ENCODE data around the gene PRC1. TPM values are rescaled to one million over a fixed set of nuclear protein-coding genes. Genes with fewer than 3 reads are reported as not detected.

The PRC1 gene
- total RNA-seq, 4 donors from 2014 or later = 8.1 to 58.0 (median 23.7) TPM

DNA sequence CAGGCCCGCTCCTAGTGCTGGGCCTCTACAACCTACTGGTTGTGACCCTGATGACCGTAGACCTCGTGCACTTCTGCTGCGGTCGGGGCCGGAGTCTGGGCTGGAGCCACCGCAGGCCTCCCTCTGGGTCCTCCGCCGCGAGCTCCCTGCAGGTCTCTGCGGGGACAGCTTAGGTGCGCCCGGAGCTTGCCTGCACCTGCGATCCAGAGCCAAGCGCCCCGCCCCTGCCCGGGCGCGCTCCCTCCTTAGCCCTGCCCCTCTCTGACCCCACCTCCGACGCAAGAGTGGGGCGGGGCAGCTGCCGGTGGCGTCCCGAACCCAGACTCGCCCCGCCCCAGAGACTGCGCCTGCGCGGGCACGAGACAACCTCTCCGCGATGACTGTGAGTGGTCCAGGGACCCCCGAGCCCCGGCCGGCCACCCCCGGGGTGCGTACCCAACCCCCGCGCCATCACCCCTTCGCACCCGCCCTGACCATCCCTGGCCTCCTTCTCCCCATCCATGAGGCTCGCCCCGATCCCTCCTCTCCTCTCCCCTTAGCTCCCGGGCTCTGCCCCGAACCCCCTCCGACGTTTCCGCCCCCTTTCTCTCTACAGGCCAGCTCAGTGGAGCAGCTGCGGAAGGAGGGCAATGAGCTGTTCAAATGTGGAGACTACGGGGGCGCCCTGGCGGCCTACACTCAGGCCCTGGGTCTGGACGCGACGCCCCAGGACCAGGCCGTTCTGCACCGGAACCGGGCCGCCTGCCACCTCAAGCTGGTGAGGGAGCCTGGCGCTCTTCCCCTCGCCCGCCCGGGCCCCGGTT, 59.2 kb downstream of the PRC1 start, which contains the start of gene UNC45A:
Gene UNC45A (plus strand): TSS at position 337 of the 803 bp plus-strand sequence. CDS start 40 bp downstream, at position 377.
- peaks cover 18 to 49% (median 37%) of the 10 kb centered on the region in 4 donors for H3K4me1 ChIP-seq
- no peak for TF ChIP-seq EP300 (IDR thresholded peaks at IDR 0.05; ENCODE audit: low read depth)
- TF ChIP-seq POLR2AphosphoS5 (IDR thresholded peaks at IDR 0.05) = peak; percentile 84 to 93 (median 91)
- peak; percentile 94 for TF ChIP-seq POLR2A (IDR thresholded peaks at IDR 0.05)
- TF ChIP-seq, protein P1, sequence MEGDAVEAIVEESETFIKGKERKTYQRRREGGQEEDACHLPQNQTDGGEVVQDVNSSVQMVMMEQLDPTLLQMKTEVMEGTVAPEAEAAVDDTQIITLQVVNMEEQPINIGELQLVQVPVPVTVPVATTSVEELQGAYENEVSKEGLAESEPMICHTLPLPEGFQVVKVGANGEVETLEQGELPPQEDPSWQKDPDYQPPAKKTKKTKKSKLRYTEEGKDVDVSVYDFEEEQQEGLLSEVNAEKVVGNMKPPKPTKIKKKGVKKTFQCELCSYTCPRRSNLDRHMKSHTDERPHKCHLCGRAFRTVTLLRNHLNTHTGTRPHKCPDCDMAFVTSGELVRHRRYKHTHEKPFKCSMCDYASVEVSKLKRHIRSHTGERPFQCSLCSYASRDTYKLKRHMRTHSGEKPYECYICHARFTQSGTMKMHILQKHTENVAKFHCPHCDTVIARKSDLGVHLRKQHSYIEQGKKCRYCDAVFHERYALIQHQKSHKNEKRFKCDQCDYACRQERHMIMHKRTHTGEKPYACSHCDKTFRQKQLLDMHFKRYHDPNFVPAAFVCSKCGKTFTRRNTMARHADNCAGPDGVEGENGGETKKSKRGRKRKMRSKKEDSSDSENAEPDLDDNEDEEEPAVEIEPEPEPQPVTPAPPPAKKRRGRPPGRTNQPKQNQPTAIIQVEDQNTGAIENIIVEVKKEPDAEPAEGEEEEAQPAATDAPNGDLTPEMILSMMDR (IDR thresholded peaks at IDR 0.05) = no peak
- intact Hi-C loops (cut with DNase I; ENCODE audit: low total_unique reads) (no loop called here), in situ Hi-C loops (cut with MboI; ENCODE audit: low pct_ligation_motif_present in 1 of 4, low pct_unique_long_range_greater_than_20kb in 1 of 4, low sequenced_read_pairs in 3 of 4) (no loop called here)
- no peaks in the 10 kb centered on the region for H3K9me3 ChIP-seq
- H3K27ac ChIP-seq = peak within 1 kb of the TSS; percentile 84 to 91 (median 90)
- DNase-seq = peak; percentile 97
- no peaks in the 10 kb centered on the region for H3K27me3 ChIP-seq
- 1% methylated on average over 48 of the region's 65 CpGs; no CpG with 5 or more reads in 1 of the 2 donors for WGBS, 2 donors (ENCODE audit: low coverage in 1 of 2)
- H3K4me3 ChIP-seq = peak within 1 kb of the TSS; percentile 53 to 87 (median 58)
- peaks cover 0 to 14% (median 6%) of the 10 kb centered on the region in 4 donors for H3K36me3 ChIP-seq

DNA sequence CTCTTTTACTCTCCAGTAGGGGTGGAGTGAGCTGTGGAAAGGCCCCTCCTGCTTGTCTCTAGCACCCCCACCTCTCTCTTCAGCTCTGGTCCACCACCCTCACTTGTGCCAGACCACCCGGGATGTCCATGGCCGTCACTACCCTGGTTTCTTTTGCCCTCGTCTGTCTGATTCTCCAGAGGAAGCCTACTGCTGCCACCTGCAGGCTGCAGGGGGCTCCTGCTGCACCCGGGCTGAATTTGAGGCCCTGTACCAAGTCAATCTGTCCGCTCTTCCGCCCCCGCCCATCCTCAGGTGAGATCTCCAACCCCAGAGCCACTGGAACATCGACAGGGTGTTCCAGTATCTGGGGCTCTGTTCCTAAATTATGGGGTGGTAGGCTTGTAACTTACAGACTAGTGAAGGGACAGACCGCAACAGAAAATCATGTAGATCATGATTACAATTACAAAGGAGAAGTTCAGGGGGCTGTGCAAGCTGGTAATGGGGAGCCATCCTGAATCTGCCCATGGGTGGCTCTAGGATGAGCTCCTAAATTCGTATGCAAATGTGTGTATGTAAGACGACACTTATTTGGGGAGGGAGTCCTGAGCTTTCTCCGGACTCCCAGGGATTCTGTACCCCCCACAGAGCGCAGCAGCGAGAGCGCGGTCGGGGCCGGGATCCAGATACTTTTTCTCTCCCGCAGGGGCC, 59.9 kb downstream of the PRC1 start:
- 1 to 20% methylated on average over 1 to 17 of the region's 19 CpGs for WGBS, 2 donors (ENCODE audit: low coverage in 1 of 2)
- Histone ChIP-seq H3K4me3 (peak overlapping the region; percentile 53 to 87 (median 58)), H3K27me3 (no peaks in the 10 kb centered on the region), H3K9me3 (no peaks in the 10 kb centered on the region), H3K4me1 (peaks cover 18 to 51% (median 38%) of the 10 kb centered on the region in 4 donors), H3K36me3 (peaks cover 0 to 7% (median 3%) of the 10 kb centered on the region in 4 donors), H3K27ac (peak overlapping the region; percentile 84 to 91 (median 90))
- intact Hi-C loops (cut with DNase I; ENCODE audit: low total_unique reads) (no loop called here), in situ Hi-C loops (cut with MboI; ENCODE audit: low pct_ligation_motif_present in 1 of 4, low pct_unique_long_range_greater_than_20kb in 1 of 4, low sequenced_read_pairs in 3 of 4) (no loop called here)
- peak; percentile 93 for DNase-seq
- TF ChIP-seq, protein P1 (IDR thresholded peaks at IDR 0.05) = peak; percentile 78 to 91 (median 88)
- TF ChIP-seq POLR2A (IDR thresholded peaks at IDR 0.05) = no peak

DNA sequence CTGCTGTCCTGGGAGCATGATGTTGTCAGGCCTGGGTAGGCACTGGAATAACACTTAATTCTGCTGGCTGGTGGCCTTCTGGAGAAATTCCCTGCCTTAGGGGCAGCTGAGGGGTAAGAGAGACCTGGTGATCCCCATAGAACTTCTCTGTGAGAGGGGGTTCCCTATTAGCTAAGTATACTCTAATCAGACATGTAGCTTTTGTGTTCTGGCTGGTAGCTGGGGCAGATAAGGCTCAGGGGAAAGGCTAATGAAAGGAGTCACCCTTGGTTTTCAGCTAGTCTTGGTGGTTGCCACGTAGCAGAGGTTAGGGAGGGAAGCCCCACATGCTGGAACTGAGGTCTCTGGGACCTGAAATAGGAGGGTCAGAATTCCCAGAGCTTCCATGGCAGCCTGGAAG, 61.0 kb downstream of the PRC1 start:
- DNase-seq = no peak
- 42% methylated on average over 1 of the region's 1 CpG; no CpG with 5 or more reads in 1 of the 2 donors for WGBS, 2 donors (ENCODE audit: low coverage in 1 of 2)
- no peak overlapping the region for H3K4me3 ChIP-seq
- H3K9me3 ChIP-seq = no peaks in the 10 kb centered on the region
- H3K27me3 ChIP-seq = no peaks in the 10 kb centered on the region
- peaks cover 18 to 59% (median 41%) of the 10 kb centered on the region in 4 donors for H3K4me1 ChIP-seq
- TF ChIP-seq POLR2AphosphoS5 (IDR thresholded peaks at IDR 0.05) (no peak), POLR2A (IDR thresholded peaks at IDR 0.05) (no peak), EP300 (IDR thresholded peaks at IDR 0.05; ENCODE audit: low read depth) (no peak)
- TF ChIP-seq, protein P1 (IDR thresholded peaks at IDR 0.05) = no peak
- intact Hi-C loops (cut with DNase I; ENCODE audit: low total_unique reads) (no loop called here), in situ Hi-C loops (cut with MboI; ENCODE audit: low pct_ligation_motif_present in 1 of 4, low pct_unique_long_range_greater_than_20kb in 1 of 4, low sequenced_read_pairs in 3 of 4) (no loop called here)
- no peak overlapping the region for H3K27ac ChIP-seq
- H3K36me3 ChIP-seq = no peaks in the 10 kb centered on the region

- no peaks in the 10 kb centered on the region for H3K27me3 ChIP-seq
- H3K9me3 ChIP-seq = no peaks in the 10 kb centered on the region
- 13% methylated on average over 5 of the region's 5 CpGs; no CpG with 5 or more reads in 1 of the 2 donors for WGBS, 2 donors (ENCODE audit: low coverage in 1 of 2)
- TF ChIP-seq EP300 (IDR thresholded peaks at IDR 0.05; ENCODE audit: low read depth) = no peak
- TF ChIP-seq POLR2AphosphoS5 (IDR thresholded peaks at IDR 0.05) = no peak
- TF ChIP-seq, protein P1 (IDR thresholded peaks at IDR 0.05) = no peak
- no peak for TF ChIP-seq POLR2A (IDR thresholded peaks at IDR 0.05)
- H3K4me1 ChIP-seq = peaks cover 18 to 59% (median 41%) of the 10 kb centered on the region in 4 donors
- DNase-seq = no peak
- H3K36me3 ChIP-seq = no peaks in the 10 kb centered on the region
- intact Hi-C loops (cut with DNase I; ENCODE audit: low total_unique reads) (no loop called here), in situ Hi-C loops (cut with MboI; ENCODE audit: low pct_ligation_motif_present in 1 of 4, low pct_unique_long_range_greater_than_20kb in 1 of 4, low sequenced_read_pairs in 3 of 4) (no loop called here)
- peak overlapping the region; percentile 94 to 96 (median 95) for H3K27ac ChIP-seq
- H3K4me3 ChIP-seq = peak overlapping the region in 3 of 4 donors; percentile 54 to 93 (median 83)
These were observed 61.7 kb downstream of the PRC1 start for GRCh38 chr15:90932660-90932991.

Data from transverse colon (tissue), 4 donors.